ENCODE results near the gene MYL3. TPM values are rescaled to one million over a fixed set of nuclear protein-coding genes. Genes with fewer than 3 reads are reported as not detected.

Gene MYL3
- total and polyA plus RNA-seq, 2 of the 4 experiments (the other 2 are of a cell fraction): 0.09 TPM; not detected in 1

DNA sequence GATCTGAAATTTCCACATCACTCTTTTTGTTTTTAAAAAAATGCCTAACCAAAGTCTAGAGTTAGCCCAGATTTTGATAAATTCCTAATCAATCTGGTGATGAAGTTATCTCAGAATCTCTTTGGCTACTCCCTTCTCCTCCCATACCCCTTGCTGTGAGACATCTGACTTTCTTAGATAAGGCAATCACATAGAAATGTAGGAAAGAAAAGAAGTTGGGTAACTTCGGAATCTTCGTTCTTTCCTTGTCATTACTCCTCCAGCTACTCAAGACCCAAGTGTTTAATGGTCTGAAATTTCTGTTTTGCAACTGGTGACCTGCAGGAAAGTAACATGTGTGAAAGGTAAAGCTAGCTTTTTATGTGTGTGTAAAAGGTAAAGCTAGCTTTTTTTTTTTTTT lies 37.8 kb downstream of the MYL3 start:
- Histone ChIP-seq H3K27ac (ENCODE audit: insufficient read depth, low read length) (no peak overlapping the region), H2BK5ac (ENCODE audit: low read depth, low read length, poor library complexity, severe bottlenecking) (no peak overlapping the region), H2BK20ac (ENCODE audit: low read depth, low read length) (no peak overlapping the region), H3K9me3 (ENCODE audit: control insufficient read depth, insufficient read depth, low read length) (no peaks in the 10 kb centered on the region; the same call in 1 of the 2 replicates), H2BK15ac (ENCODE audit: low read depth, low read length) (no peak overlapping the region), H4K8ac (ENCODE audit: low read depth in 2 of 2, low read length in 2 of 2) (no peak overlapping the region), H3K27me3 (ENCODE audit: control insufficient read depth, insufficient read depth, low read length) (peaks cover 15% of the 10 kb centered on the region), H2BK120ac (ENCODE audit: low read depth, low read length) (no peak overlapping the region), H3K14ac (replicated peaks; ENCODE audit: low read depth, low read length) (no peak overlapping the region), H4K91ac (ENCODE audit: insufficient read depth, low read depth, low read length) (no peak overlapping the region), H3K4me1 (ENCODE audit: control insufficient read depth, insufficient read depth, low read length) (no peaks in the 10 kb centered on the region), H3K36me3 (ENCODE audit: control insufficient read depth, insufficient read depth, low read length) (no peaks in the 10 kb centered on the region), H2AFZ (replicated peaks; ENCODE audit: low read length, poor library complexity) (no peak overlapping the region), H3K23ac (ENCODE audit: low read depth, low read length) (no peak overlapping the region), H2AK5ac (ENCODE audit: low read depth, low read length) (no peak overlapping the region), H3K4me2 (ENCODE audit: low read depth, low read length) (no peak overlapping the region), H3K9me1 (ENCODE audit: insufficient read depth, low read length) (no peaks in the 10 kb centered on the region), H3K4ac (ENCODE audit: low read depth, low read length) (no peak overlapping the region), H3K9ac (ENCODE audit: low read depth, low read length) (no peak overlapping the region), H4K5ac (ENCODE audit: low read depth, low read length) (no peak overlapping the region), H3K18ac (ENCODE audit: low read depth, low read length) (no peak overlapping the region), H2AK9ac (replicated peaks; ENCODE audit: low read depth, low read length, poor library complexity) (no peak overlapping the region), H4K20me1 (ENCODE audit: insufficient read depth, low read length) (no peaks in the 10 kb centered on the region), H3K56ac (ENCODE audit: extremely low read depth, insufficient read depth, low read length) (no peak overlapping the region), H3K79me1 (ENCODE audit: low read depth in 1 of 2, low read length in 2 of 2) (no peaks in the 10 kb centered on the region), H3K4me3 (ENCODE audit: insufficient read depth, low read depth, low read length) (no peak overlapping the region)
- intact Hi-C loops (cut with micrococcal nuclease) (loop anchor here (5.0 kb wide), 1 partner anchor 98 kb away; no protein-coding TSS in a partner anchor), dilution Hi-C loops (cut with HindIII; ENCODE audit: low sequenced_read_pairs, unreplicated experiment) (no loop called here), in situ Hi-C loops (cut with MboI; ENCODE audit: low sequenced_read_pairs) (no loop called here)
- no TSS peak for BruUV-seq (replicated peaks)
- no CpG with 5 or more reads among the region's 2 CpGs for whole genome bisulfite sequencing, 2 experiments (ENCODE audit: extremely low coverage in 2 of 2, insufficient read length in 1 of 2)
- CTCF ChIA-PET: no interaction called here
- TF ChIP-seq, protein P1, sequence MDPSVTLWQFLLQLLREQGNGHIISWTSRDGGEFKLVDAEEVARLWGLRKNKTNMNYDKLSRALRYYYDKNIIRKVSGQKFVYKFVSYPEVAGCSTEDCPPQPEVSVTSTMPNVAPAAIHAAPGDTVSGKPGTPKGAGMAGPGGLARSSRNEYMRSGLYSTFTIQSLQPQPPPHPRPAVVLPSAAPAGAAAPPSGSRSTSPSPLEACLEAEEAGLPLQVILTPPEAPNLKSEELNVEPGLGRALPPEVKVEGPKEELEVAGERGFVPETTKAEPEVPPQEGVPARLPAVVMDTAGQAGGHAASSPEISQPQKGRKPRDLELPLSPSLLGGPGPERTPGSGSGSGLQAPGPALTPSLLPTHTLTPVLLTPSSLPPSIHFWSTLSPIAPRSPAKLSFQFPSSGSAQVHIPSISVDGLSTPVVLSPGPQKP (IDR thresholded peaks at IDR 0.05; ENCODE audit: borderline replicate concordance, low read depth, low read length): no peak
- TF ChIP-seq MAZ (IDR thresholded peaks at IDR 0.05; ENCODE audit: borderline replicate concordance, low read depth, low read length): no peak
- no peak for TF ChIP-seq CEBPB (IDR thresholded peaks at IDR 0.05; ENCODE audit: low read depth, low read length)
- no peak for TF ChIP-seq BHLHE40 (IDR thresholded peaks at IDR 0.05; ENCODE audit: low read depth, low read length)
- TF ChIP-seq MAFK (IDR thresholded peaks at IDR 0.05; ENCODE audit: low read depth, low read length): no peak
- TF ChIP-seq, protein P2, sequence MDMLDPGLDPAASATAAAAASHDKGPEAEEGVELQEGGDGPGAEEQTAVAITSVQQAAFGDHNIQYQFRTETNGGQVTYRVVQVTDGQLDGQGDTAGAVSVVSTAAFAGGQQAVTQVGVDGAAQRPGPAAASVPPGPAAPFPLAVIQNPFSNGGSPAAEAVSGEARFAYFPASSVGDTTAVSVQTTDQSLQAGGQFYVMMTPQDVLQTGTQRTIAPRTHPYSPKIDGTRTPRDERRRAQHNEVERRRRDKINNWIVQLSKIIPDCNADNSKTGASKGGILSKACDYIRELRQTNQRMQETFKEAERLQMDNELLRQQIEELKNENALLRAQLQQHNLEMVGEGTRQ (IDR thresholded peaks at IDR 0.05; ENCODE audit: low read depth, low read length): no peak
- TF ChIP-seq SMC3 (IDR thresholded peaks at IDR 0.05; ENCODE audit: low read depth, low read length): no peak
- DNase-seq (no peak), ATAC-seq (ENCODE audit: low read depth) (no peak)
- POLR2A ChIA-PET (ENCODE audit: unreplicated experiment): no interaction called here
